ENCODE results near the gene EVA1A.

Gene EVA1A

GRCh38 chr2:75598589-75599155 is 37.9 kb upstream of the EVA1A start:
- Histone ChIP-seq H2BK5ac (ENCODE audit: low read depth, low read length, poor library complexity) (peak overlapping the region; percentile 65), H4K12ac (ENCODE audit: low read depth, low read length) (no peak overlapping the region), H3K18ac (ENCODE audit: low read length) (no peak overlapping the region), H3K4me2 (ENCODE audit: low read length) (no peak overlapping the region), H3K23ac (ENCODE audit: low read length) (no peak overlapping the region), H3K14ac (ENCODE audit: low read length) (no peak overlapping the region), H3K9ac (ENCODE audit: low read length) (no peak overlapping the region), H2BK12ac (ENCODE audit: low read length) (peak overlapping the region; percentile 98), H2AK5ac (ENCODE audit: low read length) (no peak overlapping the region), H3K27ac (ENCODE audit: low read depth, low read length) (peak overlapping the region; percentile 71), H2AFZ (ENCODE audit: insufficient read depth, low read length, poor library complexity) (no peak overlapping the region), H3K79me2 (ENCODE audit: control insufficient read depth, insufficient read depth, low read length, poor library complexity) (peaks cover 4% of the 10 kb centered on the region), H4K8ac (ENCODE audit: low read depth, low read length) (no peak overlapping the region), H4K91ac (ENCODE audit: low read depth, low read length) (peak overlapping the region; percentile 88), H3K4me3 (ENCODE audit: low read depth, low read length) (no peak overlapping the region), H3K36me3 (ENCODE audit: control insufficient read depth in 1 of 2, insufficient read depth in 2 of 2, low read length in 2 of 2) (no peaks in the 10 kb centered on the region), H3K4me1 (ENCODE audit: control insufficient read depth in 1 of 2, insufficient read depth in 2 of 2, low read length in 2 of 2) (peaks cover 27 to 35% of the 10 kb centered on the region in 2 experiments), H2BK120ac (ENCODE audit: insufficient read depth, low read length, poor library complexity) (peak overlapping the region; percentile 88), H3K4ac (ENCODE audit: low read depth, low read length) (no peak overlapping the region), H3K27me3 (ENCODE audit: insufficient read depth, low read length) (no peaks in the 10 kb centered on the region), H3K9me3 (ENCODE audit: insufficient read depth, low read depth, low read length) (no peaks in the 10 kb centered on the region), H3K79me1 (ENCODE audit: low read length) (peaks cover 26% of the 10 kb centered on the region)
- peak; percentile 90 to 95 for DNase-seq
- WGBS (ENCODE audit: extremely low coverage, insufficient coverage, insufficient read length): no CpG with 5 or more reads among the region's 8 CpGs

- H3K4me2 ChIP-seq (ENCODE audit: low read length): no peak overlapping the region
- peak overlapping the region; percentile 98 for H2BK12ac ChIP-seq (ENCODE audit: low read length)
- DNase-seq: no peak
- no CpG with 5 or more reads among the region's 20 CpGs for WGBS (ENCODE audit: extremely low coverage, insufficient coverage, insufficient read length)
- H4K8ac ChIP-seq (ENCODE audit: low read depth, low read length): peak overlapping the region; percentile 42
- H3K9me3 ChIP-seq (ENCODE audit: insufficient read depth, low read depth, low read length): no peaks in the 10 kb centered on the region
- H3K79me2 ChIP-seq (ENCODE audit: control insufficient read depth, insufficient read depth, low read length, poor library complexity): peaks cover 4% of the 10 kb centered on the region
- peak overlapping the region; percentile 35 for H2AFZ ChIP-seq (ENCODE audit: insufficient read depth, low read length, poor library complexity)
- H3K27me3 ChIP-seq (ENCODE audit: insufficient read depth, low read length): no peaks in the 10 kb centered on the region
- peaks cover 26 to 36% of the 10 kb centered on the region in 2 experiments for H3K4me1 ChIP-seq (ENCODE audit: control insufficient read depth in 1 of 2, insufficient read depth in 2 of 2, low read length in 2 of 2)
- peak overlapping the region; percentile 88 for H2BK120ac ChIP-seq (ENCODE audit: insufficient read depth, low read length, poor library complexity)
- peak overlapping the region; percentile 54 for H3K14ac ChIP-seq (ENCODE audit: low read length)
- no peak overlapping the region for H3K23ac ChIP-seq (ENCODE audit: low read length)
- H2AK5ac ChIP-seq (ENCODE audit: low read length): peak overlapping the region; percentile 84
- no peaks in the 10 kb centered on the region for H3K36me3 ChIP-seq (ENCODE audit: control insufficient read depth in 1 of 2, insufficient read depth in 2 of 2, low read length in 2 of 2)
- peak overlapping the region; percentile 88 for H4K91ac ChIP-seq (ENCODE audit: low read depth, low read length)
- H3K27ac ChIP-seq (ENCODE audit: low read depth, low read length): peak overlapping the region; percentile 71
- H3K4me3 ChIP-seq (ENCODE audit: low read depth, low read length): no peak overlapping the region
- no peak overlapping the region for H4K12ac ChIP-seq (ENCODE audit: low read depth, low read length)
- H3K79me1 ChIP-seq (ENCODE audit: low read length): peaks cover 26% of the 10 kb centered on the region
- no peak overlapping the region for H3K9ac ChIP-seq (ENCODE audit: low read length)
- peak overlapping the region; percentile 89 for H3K18ac ChIP-seq (ENCODE audit: low read length)
- H2BK5ac ChIP-seq (ENCODE audit: low read depth, low read length, poor library complexity): peak overlapping the region; percentile 65
- H3K4ac ChIP-seq (ENCODE audit: low read depth, low read length): peak overlapping the region; percentile 29
Observed at GRCh38 chr2:75597949-75598348, 37.2 kb upstream of the EVA1A start.

GRCh38 chr2:75596784-75597183 is 36.0 kb upstream of the EVA1A start:
- H3K4ac ChIP-seq (ENCODE audit: low read depth, low read length): no peak overlapping the region
- H3K36me3 ChIP-seq (ENCODE audit: control insufficient read depth in 1 of 2, insufficient read depth in 2 of 2, low read length in 2 of 2): no peaks in the 10 kb centered on the region
- WGBS (ENCODE audit: extremely low coverage, insufficient coverage, insufficient read length): no CpG with 5 or more reads among the region's 4 CpGs

GRCh38 chr2:75595541-75596395 is 35.0 kb upstream of the EVA1A start:
- Histone ChIP-seq H3K14ac (ENCODE audit: low read length) (peak overlapping the region; percentile 25), H4K8ac (ENCODE audit: low read depth, low read length) (no peak overlapping the region), H4K91ac (ENCODE audit: low read depth, low read length) (peak overlapping the region; percentile 61), H3K4me3 (ENCODE audit: low read depth, low read length) (no peak overlapping the region), H3K36me3 (ENCODE audit: control insufficient read depth in 1 of 2, insufficient read depth in 2 of 2, low read length in 2 of 2) (no peaks in the 10 kb centered on the region), H3K9me3 (ENCODE audit: insufficient read depth, low read depth, low read length) (no peaks in the 10 kb centered on the region), H4K12ac (ENCODE audit: low read depth, low read length) (no peak overlapping the region), H3K27me3 (ENCODE audit: insufficient read depth, low read length) (no peaks in the 10 kb centered on the region), H3K9ac (ENCODE audit: low read length) (no peak overlapping the region), H3K79me1 (ENCODE audit: low read length) (peaks cover 19% of the 10 kb centered on the region), H2AFZ (ENCODE audit: insufficient read depth, low read length, poor library complexity) (no peak overlapping the region), H3K4me1 (ENCODE audit: control insufficient read depth in 1 of 2, insufficient read depth in 2 of 2, low read length in 2 of 2) (peaks cover 22 to 36% of the 10 kb centered on the region in 2 experiments), H2BK120ac (ENCODE audit: insufficient read depth, low read length, poor library complexity) (no peak overlapping the region), H3K23ac (ENCODE audit: low read length) (no peak overlapping the region), H3K4me2 (ENCODE audit: low read length) (no peak overlapping the region), H2BK12ac (ENCODE audit: low read length) (peak overlapping the region; percentile 79), H3K18ac (ENCODE audit: low read length) (peak overlapping the region; percentile 32), H2BK5ac (ENCODE audit: low read depth, low read length, poor library complexity) (no peak overlapping the region), H3K27ac (ENCODE audit: low read depth, low read length) (peak overlapping the region; percentile 12), H3K4ac (ENCODE audit: low read depth, low read length) (no peak overlapping the region), H2AK5ac (ENCODE audit: low read length) (no peak overlapping the region), H3K79me2 (ENCODE audit: control insufficient read depth, insufficient read depth, low read length, poor library complexity) (peaks cover 4% of the 10 kb centered on the region)
- peak; percentile 39 to 83 for DNase-seq
- WGBS (ENCODE audit: extremely low coverage, insufficient coverage, insufficient read length): no CpG with 5 or more reads among the region's 1 CpG

More at GRCh38 chr2:75596784-75597183, 36.0 kb upstream of the EVA1A start:
- Histone ChIP-seq H3K9me3 (ENCODE audit: insufficient read depth, low read depth, low read length) (no peaks in the 10 kb centered on the region), H3K18ac (ENCODE audit: low read length) (no peak overlapping the region), H3K14ac (ENCODE audit: low read length) (no peak overlapping the region), H4K12ac (ENCODE audit: low read depth, low read length) (no peak overlapping the region), H3K27me3 (ENCODE audit: insufficient read depth, low read length) (no peaks in the 10 kb centered on the region), H3K4me3 (ENCODE audit: low read depth, low read length) (no peak overlapping the region), H3K4me2 (ENCODE audit: low read length) (no peak overlapping the region), H2BK5ac (ENCODE audit: low read depth, low read length, poor library complexity) (no peak overlapping the region), H2AK5ac (ENCODE audit: low read length) (peak overlapping the region; percentile 73), H3K79me1 (ENCODE audit: low read length) (peaks cover 25% of the 10 kb centered on the region), H2BK120ac (ENCODE audit: insufficient read depth, low read length, poor library complexity) (peak overlapping the region; percentile 52), H3K79me2 (ENCODE audit: control insufficient read depth, insufficient read depth, low read length, poor library complexity) (peaks cover 4% of the 10 kb centered on the region), H3K23ac (ENCODE audit: low read length) (no peak overlapping the region), H4K91ac (ENCODE audit: low read depth, low read length) (peak overlapping the region; percentile 20), H3K9ac (ENCODE audit: low read length) (no peak overlapping the region), H3K27ac (ENCODE audit: low read depth, low read length) (no peak overlapping the region), H2AFZ (ENCODE audit: insufficient read depth, low read length, poor library complexity) (no peak overlapping the region), H2BK12ac (ENCODE audit: low read length) (peak overlapping the region; percentile 86), H4K8ac (ENCODE audit: low read depth, low read length) (no peak overlapping the region), H3K4me1 (ENCODE audit: control insufficient read depth in 1 of 2, insufficient read depth in 2 of 2, low read length in 2 of 2) (peaks cover 26 to 39% of the 10 kb centered on the region in 2 experiments)
- peak; percentile 44 to 83 for DNase-seq
